Activated naive CD4-positive, alpha-beta T cell treated with anti-CD3 and anti-CD28 coated beads for 36 hours (primary cell): ENCODE measurements around the gene SLITRK2. TPM values are rescaled to one million over a fixed set of nuclear protein-coding genes. Genes with fewer than 3 reads are reported as not detected.

Experiments used
- CTCF ChIA-PET: fragments of 350-600 bp; sonication (Branson Sonifier 250); formaldehyde crosslinking; loops from one replicate; lab custom pipeline; 2021; ENCODE audit warnings: antibody characterized with exemption; lab: Charles Lee
- DNase-seq: peaks from one replicate; pipeline ENCODE4 v3.0.0-alpha.2; 2020
- H3K27ac Mint-ChIP-seq: one replicate; pipeline ENCODE4 v1.8.0; 2021; ENCODE audit warnings: mild to moderate bottlenecking, mixed read lengths
- H3K27me3 Mint-ChIP-seq: one replicate; pipeline ENCODE4 v1.8.0; 2021; ENCODE audit warnings: low read depth, mixed read lengths
- H3K36me3 Mint-ChIP-seq: one replicate; pipeline ENCODE4 v1.8.0; 2021; ENCODE audit warnings: low read depth, mixed read lengths
- H3K4me1 Mint-ChIP-seq: one replicate; pipeline ENCODE4 v1.8.0; 2021; ENCODE audit warnings: low read depth, mixed read lengths
- H3K4me3 Mint-ChIP-seq: one replicate; pipeline ENCODE4 v1.8.0; 2021; ENCODE audit warnings: mild to moderate bottlenecking, moderate library complexity, mixed read lengths
- H3K9me3 Mint-ChIP-seq: one replicate; pipeline ENCODE4 v1.8.0; 2021; ENCODE audit warnings: mixed read lengths
- intact Hi-C: fragments of 100-400 bp; cut with micrococcal nuclease; formaldehyde crosslinking; loops from one replicate; pipeline ENCODE4 v1.15.1; 2023
- total RNA-seq, 2 experiments: library from RNA; stranded (reverse); gene quantifications; one replicate each; pipeline ENCODE4 v1.2.3, GENCODE V29; 2021

SLITRK2 gene
- total RNA-seq, 2 experiments from 2014 or later: not detected

- H3K4me3 Mint-ChIP-seq: no peak overlapping the region
- no peaks in the 10 kb centered on the region for H3K9me3 Mint-ChIP-seq
- H3K27ac Mint-ChIP-seq: no peak overlapping the region
- intact Hi-C loops: no loop called here
- H3K4me1 Mint-ChIP-seq: no peaks in the 10 kb centered on the region
- no peaks in the 10 kb centered on the region for H3K36me3 Mint-ChIP-seq
- CTCF ChIA-PET: interaction anchor here (0.6 kb wide), 2 partner anchors 19 to 187 kb away, joined by 3 to 4 read pairs; no protein-coding TSS in a partner anchor
- peaks cover 16% of the 10 kb centered on the region for H3K27me3 Mint-ChIP-seq
- peak; percentile 4 for DNase-seq
Observed at GRCh38 chrX:145825896-145826295, 8.3 kb downstream of the SLITRK2 start.

- H3K4me1 Mint-ChIP-seq: no peaks in the 10 kb centered on the region
- no peak for DNase-seq
- no peaks in the 10 kb centered on the region for H3K9me3 Mint-ChIP-seq
- peaks cover 14% of the 10 kb centered on the region for H3K27me3 Mint-ChIP-seq
- intact Hi-C loops: no loop called here
- H3K36me3 Mint-ChIP-seq: no peaks in the 10 kb centered on the region
- H3K4me3 Mint-ChIP-seq: no peak overlapping the region
- CTCF ChIA-PET: interaction anchor here (0.6 kb wide), 1 partner anchor 20 kb away, joined by 4 read pairs; no protein-coding TSS in a partner anchor
- H3K27ac Mint-ChIP-seq: no peak overlapping the region
Observed at GRCh38 chrX:145826466-145826865, 8.8 kb downstream of the SLITRK2 start.

- Mint-ChIP-seq H3K27ac (no peak overlapping the region), H3K9me3 (no peaks in the 10 kb centered on the region), H3K36me3 (no peaks in the 10 kb centered on the region), H3K4me1 (no peaks in the 10 kb centered on the region), H3K27me3 (no peaks in the 10 kb centered on the region), H3K4me3 (no peak overlapping the region)
- no peak for DNase-seq
- intact Hi-C loops: no loop called here
- CTCF ChIA-PET: no interaction called here
Observed at GRCh38 chrX:145832796-145833195, 15.2 kb downstream of the SLITRK2 start.

- Mint-ChIP-seq H3K27ac (no peak overlapping the region), H3K4me3 (no peak overlapping the region), H3K36me3 (no peaks in the 10 kb centered on the region), H3K9me3 (no peaks in the 10 kb centered on the region), H3K4me1 (no peaks in the 10 kb centered on the region), H3K27me3 (no peaks in the 10 kb centered on the region)
- DNase-seq: no peak
- CTCF ChIA-PET: no interaction called here
- intact Hi-C loops: no loop called here
Observed at GRCh38 chrX:145840531-145840930, 22.9 kb downstream of the SLITRK2 start.

- Mint-ChIP-seq H3K27me3 (no peaks in the 10 kb centered on the region), H3K27ac (no peak overlapping the region), H3K36me3 (no peaks in the 10 kb centered on the region), H3K4me1 (no peaks in the 10 kb centered on the region), H3K4me3 (no peak overlapping the region), H3K9me3 (no peaks in the 10 kb centered on the region)
- intact Hi-C loops: no loop called here
- CTCF ChIA-PET: interaction anchor here (0.7 kb wide), 1 partner anchor 515 kb away, joined by 3 read pairs; no protein-coding TSS in a partner anchor
- DNase-seq: no peak
Observed at GRCh38 chrX:145843146-145843904, 25.7 kb downstream of the SLITRK2 start.

GRCh38 chrX:145844886-145845285 is 27.3 kb downstream of the SLITRK2 start:
- CTCF ChIA-PET: no interaction called here
- DNase-seq: no peak
- Mint-ChIP-seq H3K27ac (no peak overlapping the region), H3K4me1 (no peaks in the 10 kb centered on the region), H3K4me3 (no peak overlapping the region), H3K27me3 (no peaks in the 10 kb centered on the region), H3K9me3 (no peaks in the 10 kb centered on the region), H3K36me3 (no peaks in the 10 kb centered on the region)
- intact Hi-C loops: no loop called here

- intact Hi-C loops: no loop called here
- Mint-ChIP-seq H3K27me3 (no peaks in the 10 kb centered on the region), H3K4me3 (no peak overlapping the region), H3K36me3 (no peaks in the 10 kb centered on the region), H3K9me3 (no peaks in the 10 kb centered on the region), H3K27ac (no peak overlapping the region), H3K4me1 (no peaks in the 10 kb centered on the region)
- CTCF ChIA-PET: no interaction called here
- DNase-seq: no peak
Observed at GRCh38 chrX:145848448-145848847, 30.8 kb downstream of the SLITRK2 start.

GRCh38 chrX:145848857-145849256 is 31.2 kb downstream of the SLITRK2 start:
- CTCF ChIA-PET: no interaction called here
- Mint-ChIP-seq H3K4me1 (no peaks in the 10 kb centered on the region), H3K9me3 (no peaks in the 10 kb centered on the region), H3K27ac (no peak overlapping the region), H3K27me3 (no peaks in the 10 kb centered on the region), H3K4me3 (no peak overlapping the region), H3K36me3 (no peaks in the 10 kb centered on the region)
- intact Hi-C loops: no loop called here
- DNase-seq: no peak

- Mint-ChIP-seq H3K9me3 (no peaks in the 10 kb centered on the region), H3K27me3 (no peaks in the 10 kb centered on the region), H3K4me1 (no peaks in the 10 kb centered on the region), H3K36me3 (no peaks in the 10 kb centered on the region), H3K27ac (no peak overlapping the region), H3K4me3 (no peak overlapping the region)
- DNase-seq: no peak
- CTCF ChIA-PET: no interaction called here
- intact Hi-C loops: no loop called here
Observed at GRCh38 chrX:145853181-145853580, 35.6 kb downstream of the SLITRK2 start.

GRCh38 chrX:145856181-145856580 is 38.6 kb downstream of the SLITRK2 start:
- Mint-ChIP-seq H3K4me3 (no peak overlapping the region), H3K36me3 (no peaks in the 10 kb centered on the region), H3K9me3 (no peaks in the 10 kb centered on the region), H3K4me1 (no peaks in the 10 kb centered on the region), H3K27me3 (no peaks in the 10 kb centered on the region), H3K27ac (no peak overlapping the region)
- no peak for DNase-seq
- CTCF ChIA-PET: no interaction called here
- intact Hi-C loops: no loop called here

GRCh38 chrX:145861818-145862217 is 44.2 kb downstream of the SLITRK2 start:
- Mint-ChIP-seq H3K27ac (no peak overlapping the region), H3K27me3 (no peaks in the 10 kb centered on the region), H3K4me1 (no peaks in the 10 kb centered on the region), H3K9me3 (no peaks in the 10 kb centered on the region), H3K36me3 (no peaks in the 10 kb centered on the region), H3K4me3 (no peak overlapping the region)
- intact Hi-C loops: no loop called here
- CTCF ChIA-PET: no interaction called here
- DNase-seq: no peak

GRCh38 chrX:145865082-145865481 is 47.5 kb downstream of the SLITRK2 start:
- intact Hi-C loops: no loop called here
- H3K36me3 Mint-ChIP-seq: no peaks in the 10 kb centered on the region
- H3K27me3 Mint-ChIP-seq: no peaks in the 10 kb centered on the region
- no peak overlapping the region for H3K27ac Mint-ChIP-seq
- H3K9me3 Mint-ChIP-seq: no peaks in the 10 kb centered on the region
- DNase-seq: no peak
- CTCF ChIA-PET: no interaction called here
- H3K4me1 Mint-ChIP-seq: no peaks in the 10 kb centered on the region
- no peak overlapping the region for H3K4me3 Mint-ChIP-seq
